ENCODE results near the gene WIZ.

- TF ChIP-seq CTCF (conservative IDR thresholded peaks at IDR 0.05; ENCODE audit: low read depth, low read length) (0 out of 2 replicates have a peak, but pooled peaks have one; percentile 8), BHLHE40 (IDR thresholded peaks at IDR 0.05; ENCODE audit: low read depth, low read length) (no peak), POLR2A (IDR thresholded peaks at IDR 0.05; ENCODE audit: low read depth, low read length) (no peak), SMC3 (IDR thresholded peaks at IDR 0.05; ENCODE audit: low read depth, low read length) (no peak), MAFK (IDR thresholded peaks at IDR 0.05; ENCODE audit: low read depth, low read length) (no peak), USF2 (IDR thresholded peaks at IDR 0.05; ENCODE audit: low read depth, low read length) (no peak), FOS (IDR thresholded peaks at IDR 0.05; ENCODE audit: low read depth, low read length) (no peak), NFE2L2 (IDR thresholded peaks at IDR 0.05; ENCODE audit: low read depth, low read length) (no peak), RFX5 (IDR thresholded peaks at IDR 0.05; ENCODE audit: low read depth, low read length) (no peak), MAZ (IDR thresholded peaks at IDR 0.05; ENCODE audit: borderline replicate concordance, low read depth, low read length) (no peak), RCOR1 (IDR thresholded peaks at IDR 0.05; ENCODE audit: insufficient replicate concordance, low read length) (no peak), RAD21 (IDR thresholded peaks at IDR 0.05; ENCODE audit: low read length) (peak; percentile 2; the same call in 1 of the 2 replicates)
These were observed 36.9 kb downstream of the WIZ start for GRCh38 chr19:15412832-15413231.

All from IMR-90 (cell line).